Activated CD4-positive, alpha-beta T cell treated with anti-CD3 and anti-CD28 coated beads, Interleukin-2, amount 10 ng/mL, durations not matched to agents 24 days and 14 days (primary cell): ENCODE data around the gene LANCL2. TPM values are rescaled to one million over a fixed set of nuclear protein-coding genes. Genes with fewer than 3 reads are reported as not detected.

Experiments
- DNase-seq: peaks from one replicate; pipeline ENCODE4 v3.0.0; 2022
- H3K27ac Mint-ChIP-seq: one replicate; pipeline ENCODE4 v1.8.0; 2022; ENCODE audit warnings: mild to moderate bottlenecking, mixed read lengths
- H3K27me3 Mint-ChIP-seq: one replicate; pipeline ENCODE4 v1.8.0; 2022; ENCODE audit warnings: mixed read lengths
- H3K36me3 Mint-ChIP-seq: one replicate; pipeline ENCODE4 v1.8.0; 2022; ENCODE audit warnings: low read depth, mild to moderate bottlenecking, mixed read lengths
- H3K4me1 Mint-ChIP-seq: one replicate; pipeline ENCODE4 v1.8.0; 2021; ENCODE audit warnings: mixed read lengths
- H3K4me3 Mint-ChIP-seq: one replicate; pipeline ENCODE4 v1.8.0; 2022; ENCODE audit warnings: mild to moderate bottlenecking, moderate library complexity, mixed read lengths
- H3K9me3 Mint-ChIP-seq: one replicate; pipeline ENCODE4 v1.8.0; 2021; ENCODE audit warnings: mixed read lengths
- intact Hi-C: fragments of 100-400 bp; cut with micrococcal nuclease; formaldehyde crosslinking; loops from one replicate; pipeline ENCODE4 v1.15.1; 2023
- total RNA-seq: library from RNA; stranded (reverse); gene quantifications from 2 replicates; pipeline ENCODE4 v1.2.3, GENCODE V29; 2022

Gene LANCL2
- total RNA-seq, 1 donor from 2014 or later = 12.2 TPM

DNA sequence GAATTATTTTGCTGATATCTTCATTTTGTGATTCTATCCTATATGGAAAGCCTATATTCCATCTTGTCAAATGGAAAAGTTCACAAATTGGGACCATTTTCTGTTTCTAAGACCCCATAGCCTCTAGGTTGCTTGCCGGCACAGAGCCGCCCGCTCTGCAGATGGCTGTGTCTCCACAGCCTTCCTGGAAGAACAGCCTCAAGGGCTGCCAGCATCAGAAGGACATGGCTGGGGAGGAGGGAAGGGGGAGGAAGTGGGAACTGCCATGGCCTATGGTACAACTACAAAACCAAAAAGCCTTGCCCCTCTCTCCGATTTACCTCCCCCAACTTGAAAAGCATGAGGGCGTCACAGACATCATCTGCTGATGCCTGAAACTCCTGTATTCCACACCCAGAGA lies 75.9 kb downstream of the LANCL2 start:
- H3K36me3 Mint-ChIP-seq = no peaks in the 10 kb centered on the region
- intact Hi-C loops = no loop called here
- H3K27ac Mint-ChIP-seq = no peak overlapping the region
- no peaks in the 10 kb centered on the region for H3K27me3 Mint-ChIP-seq
- peak; percentile 46 for DNase-seq
- H3K4me1 Mint-ChIP-seq = peaks cover 21% of the 10 kb centered on the region
- no peaks in the 10 kb centered on the region for H3K9me3 Mint-ChIP-seq
- H3K4me3 Mint-ChIP-seq = no peak overlapping the region

DNA sequence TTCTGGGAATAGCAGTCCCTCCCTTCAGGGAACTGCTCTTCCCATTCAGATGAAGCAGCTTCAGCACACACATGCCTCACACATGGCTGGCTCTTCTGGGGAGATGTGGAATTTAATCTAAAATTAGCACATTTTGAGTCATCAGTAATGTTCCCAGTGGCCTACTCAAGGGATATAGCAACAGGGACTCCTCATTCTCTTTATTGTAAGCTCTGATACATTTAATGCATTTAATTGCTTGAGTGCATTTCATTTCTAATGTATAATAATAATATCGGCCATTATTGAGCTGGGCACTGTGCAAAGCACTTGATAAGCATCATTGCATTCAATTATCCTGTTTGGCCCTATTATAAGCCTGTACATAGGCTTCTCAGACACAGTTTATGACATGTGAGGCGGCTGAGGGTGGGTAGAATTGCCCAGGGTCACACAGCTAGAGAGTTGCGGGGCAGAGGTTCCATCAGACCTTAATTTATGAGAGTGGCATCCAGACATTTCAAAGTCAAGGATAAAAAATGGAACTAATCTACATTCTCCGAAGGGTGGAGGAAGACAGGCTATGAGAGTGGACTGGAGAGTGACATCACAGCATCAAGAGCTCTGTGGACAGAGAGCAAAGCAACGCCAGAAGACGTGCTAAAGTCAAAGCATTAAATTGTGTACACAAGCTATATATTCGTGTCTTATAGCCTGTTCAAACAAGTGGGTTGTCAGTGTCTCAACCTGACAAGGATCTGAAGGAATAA lies 76.8 kb downstream of the LANCL2 start:
- DNase-seq = peak; percentile 34
- Mint-ChIP-seq H3K36me3 (peaks cover 5% of the 10 kb centered on the region), H3K4me3 (no peak overlapping the region), H3K27ac (no peak overlapping the region), H3K9me3 (no peaks in the 10 kb centered on the region), H3K27me3 (no peaks in the 10 kb centered on the region), H3K4me1 (peaks cover 17% of the 10 kb centered on the region)
- intact Hi-C loops = no loop called here

GRCh38 chr7:55444786-55445185 lies 79.6 kb downstream of the LANCL2 start:
- Mint-ChIP-seq H3K4me1 (peaks cover 4% of the 10 kb centered on the region), H3K27me3 (no peaks in the 10 kb centered on the region), H3K36me3 (peaks cover 10% of the 10 kb centered on the region), H3K4me3 (no peak overlapping the region), H3K27ac (no peak overlapping the region), H3K9me3 (no peaks in the 10 kb centered on the region)
- no peak for DNase-seq
- intact Hi-C loops = no loop called here

GRCh38 chr7:55448526-55448925 lies 83.4 kb downstream of the LANCL2 start:
- no peak overlapping the region for H3K27ac Mint-ChIP-seq
- no peak for DNase-seq
- H3K9me3 Mint-ChIP-seq = no peaks in the 10 kb centered on the region
- no peak overlapping the region for H3K4me3 Mint-ChIP-seq
- H3K27me3 Mint-ChIP-seq = no peaks in the 10 kb centered on the region
- intact Hi-C loops = no loop called here
- H3K36me3 Mint-ChIP-seq = peaks cover 23% of the 10 kb centered on the region
- peaks cover 10% of the 10 kb centered on the region for H3K4me1 Mint-ChIP-seq

DNA sequence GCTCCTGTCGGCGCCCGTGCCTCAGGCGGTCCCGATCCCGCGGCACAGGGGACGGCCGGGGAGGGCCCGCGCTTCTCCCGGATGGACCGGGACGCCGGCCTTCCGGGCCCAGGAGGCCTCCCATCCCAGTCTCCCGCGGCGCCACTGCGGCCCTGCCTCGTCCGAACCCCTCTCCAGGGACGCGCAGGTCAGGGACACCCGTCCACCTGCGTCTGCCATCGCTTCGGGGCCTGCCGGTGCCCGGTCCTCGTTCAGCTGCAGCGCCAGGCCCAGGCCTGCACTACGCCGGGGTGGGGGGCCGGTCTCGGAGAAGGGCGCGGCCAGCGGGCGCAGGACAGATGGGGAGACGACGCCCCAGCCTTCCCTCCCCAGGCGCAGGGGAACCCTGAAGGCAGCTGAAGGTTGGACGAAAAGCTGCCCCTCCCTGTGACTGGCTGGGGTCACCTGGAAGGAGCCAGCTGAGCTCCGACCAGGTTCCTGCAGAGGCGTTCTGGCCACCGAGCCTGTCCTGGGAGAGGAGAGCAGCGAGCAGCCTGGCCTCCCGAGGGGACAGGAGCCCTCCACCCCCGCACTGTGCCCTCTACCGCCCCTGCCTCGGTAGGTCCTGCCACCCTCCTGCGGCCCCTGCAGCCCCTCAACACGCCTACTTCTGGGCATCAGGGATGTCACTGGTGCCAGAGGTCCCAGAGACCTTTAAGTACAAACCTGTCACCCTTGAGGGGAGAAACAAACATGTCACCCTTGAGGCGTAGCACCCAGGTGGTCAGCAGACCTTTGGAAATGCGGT lies 84.3 kb downstream of the LANCL2 start:
- Mint-ChIP-seq H3K9me3 (no peaks in the 10 kb centered on the region), H3K4me3 (no peak overlapping the region), H3K36me3 (peaks cover 25% of the 10 kb centered on the region), H3K27ac (no peak overlapping the region), H3K27me3 (no peaks in the 10 kb centered on the region), H3K4me1 (peaks cover 10% of the 10 kb centered on the region)
- intact Hi-C loops = no loop called here
- DNase-seq = no peak

GRCh38 chr7:55449992-55450535 lies 84.9 kb downstream of the LANCL2 start:
- no peak overlapping the region for H3K27ac Mint-ChIP-seq
- DNase-seq = no peak
- no peak overlapping the region for H3K4me3 Mint-ChIP-seq
- H3K36me3 Mint-ChIP-seq = peaks cover 30% of the 10 kb centered on the region
- peaks cover 13% of the 10 kb centered on the region for H3K4me1 Mint-ChIP-seq
- intact Hi-C loops = no loop called here
- no peaks in the 10 kb centered on the region for H3K27me3 Mint-ChIP-seq
- peaks cover 5% of the 10 kb centered on the region for H3K9me3 Mint-ChIP-seq

DNA sequence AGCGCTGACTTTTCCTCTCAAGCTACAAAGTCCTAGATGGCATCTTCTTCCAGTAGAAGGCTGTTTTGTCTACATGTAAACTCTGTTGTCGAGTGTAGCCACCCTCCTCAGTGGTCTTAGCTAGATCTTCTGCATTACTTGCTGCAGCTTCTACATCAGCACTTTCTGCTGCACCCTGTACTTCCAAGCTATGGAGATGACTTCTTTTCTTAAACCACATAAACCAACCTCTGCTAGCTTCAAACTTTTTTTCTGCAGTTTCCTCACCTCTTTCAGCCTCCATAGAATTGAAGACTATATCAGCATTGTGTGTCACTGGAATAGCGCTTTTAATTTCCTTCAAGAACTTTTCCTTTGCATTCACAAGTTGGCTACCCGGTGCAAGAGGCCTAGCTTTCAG lies 87.8 kb downstream of the LANCL2 start:
- Mint-ChIP-seq H3K4me1 (peaks cover 23% of the 10 kb centered on the region), H3K27me3 (no peaks in the 10 kb centered on the region), H3K36me3 (peaks cover 43% of the 10 kb centered on the region), H3K4me3 (no peak overlapping the region), H3K9me3 (peaks cover 9% of the 10 kb centered on the region), H3K27ac (no peak overlapping the region)
- no peak for DNase-seq
- intact Hi-C loops = no loop called here

- intact Hi-C loops = no loop called here
- Mint-ChIP-seq H3K4me1 (peaks cover 32% of the 10 kb centered on the region), H3K27me3 (no peaks in the 10 kb centered on the region), H3K9me3 (peaks cover 27% of the 10 kb centered on the region), H3K36me3 (peaks cover 64% of the 10 kb centered on the region), H3K4me3 (no peak overlapping the region), H3K27ac (no peak overlapping the region)
- DNase-seq = no peak
These were observed 92.7 kb downstream of the LANCL2 start for GRCh38 chr7:55457801-55458200.

DNA sequence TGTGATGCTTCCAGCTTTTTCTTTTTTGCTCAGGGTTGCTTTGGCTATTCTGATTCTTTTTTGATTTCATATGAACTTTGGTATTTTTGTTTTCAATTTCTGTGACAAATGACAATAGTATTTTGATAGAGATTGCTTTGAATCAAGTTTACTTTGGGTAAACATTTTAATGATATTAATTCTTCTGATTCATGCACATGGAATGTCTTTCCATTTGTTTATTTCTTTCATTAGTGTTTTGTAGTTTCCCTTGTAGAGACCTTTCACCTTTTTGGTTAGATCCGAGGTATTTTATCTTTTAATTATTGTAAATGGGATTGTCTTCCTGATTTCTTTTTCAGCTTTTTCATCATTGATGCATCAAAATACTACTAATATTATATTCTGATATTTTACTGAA lies 93.2 kb downstream of the LANCL2 start:
- no peak for DNase-seq
- no peak overlapping the region for H3K27ac Mint-ChIP-seq
- peaks cover 31% of the 10 kb centered on the region for H3K9me3 Mint-ChIP-seq
- intact Hi-C loops = no loop called here
- no peaks in the 10 kb centered on the region for H3K27me3 Mint-ChIP-seq
- H3K36me3 Mint-ChIP-seq = peaks cover 65% of the 10 kb centered on the region
- H3K4me1 Mint-ChIP-seq = peaks cover 31% of the 10 kb centered on the region
- no peak overlapping the region for H3K4me3 Mint-ChIP-seq

DNA sequence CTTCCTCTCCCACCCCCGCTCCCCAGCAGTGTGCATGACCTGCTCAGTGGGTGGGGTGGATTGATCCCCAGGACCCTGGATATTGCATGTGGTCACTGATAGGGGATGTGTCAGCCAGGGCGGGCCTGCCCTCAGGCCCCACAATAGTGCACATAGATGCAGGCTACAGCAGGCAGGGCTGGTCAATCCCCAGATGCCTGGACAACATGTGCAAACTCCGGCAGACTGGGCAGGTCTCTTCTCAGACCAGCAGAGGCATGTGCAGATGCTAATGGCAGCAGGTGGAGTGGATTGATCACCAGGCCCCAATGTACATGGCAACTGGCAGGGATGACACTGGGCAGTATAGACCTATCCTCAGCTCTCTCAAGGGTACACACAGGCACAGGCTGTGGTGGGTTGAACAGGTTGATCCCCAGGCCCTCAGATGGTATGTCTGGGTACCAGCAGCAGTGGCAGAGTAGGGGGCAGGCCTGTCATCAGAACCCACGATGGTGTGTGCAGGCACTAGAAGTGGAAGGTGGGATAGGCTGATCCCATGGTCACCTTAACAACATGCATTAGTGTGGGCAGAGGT lies 98.6 kb downstream of the LANCL2 start:
- Mint-ChIP-seq H3K27ac (no peak overlapping the region), H3K9me3 (peaks cover 25% of the 10 kb centered on the region), H3K36me3 (peaks cover 81% of the 10 kb centered on the region), H3K4me1 (peaks cover 33% of the 10 kb centered on the region), H3K4me3 (no peak overlapping the region), H3K27me3 (no peaks in the 10 kb centered on the region)
- intact Hi-C loops = no loop called here
- DNase-seq = no peak

GRCh38 chr7:55464422-55464821 lies 99.3 kb downstream of the LANCL2 start:
- intact Hi-C loops = no loop called here
- Mint-ChIP-seq H3K27me3 (no peaks in the 10 kb centered on the region), H3K27ac (no peak overlapping the region), H3K4me3 (no peak overlapping the region), H3K4me1 (peaks cover 36% of the 10 kb centered on the region), H3K36me3 (peaks cover 75% of the 10 kb centered on the region), H3K9me3 (peaks cover 22% of the 10 kb centered on the region)
- DNase-seq = no peak

- H3K4me1 Mint-ChIP-seq = peaks cover 46% of the 10 kb centered on the region
- H3K4me3 Mint-ChIP-seq = no peak overlapping the region
- no peak overlapping the region for H3K27ac Mint-ChIP-seq
- H3K36me3 Mint-ChIP-seq = peaks cover 70% of the 10 kb centered on the region
- H3K9me3 Mint-ChIP-seq = peaks cover 19% of the 10 kb centered on the region
- no peak for DNase-seq
- H3K27me3 Mint-ChIP-seq = no peaks in the 10 kb centered on the region
- intact Hi-C loops = no loop called here
These were observed 100.6 kb downstream of the LANCL2 start for GRCh38 chr7:55465691-55466090.

- Mint-ChIP-seq H3K27me3 (no peaks in the 10 kb centered on the region), H3K4me3 (no peak overlapping the region), H3K27ac (no peak overlapping the region), H3K36me3 (peaks cover 63% of the 10 kb centered on the region), H3K9me3 (peaks cover 9% of the 10 kb centered on the region), H3K4me1 (peaks cover 41% of the 10 kb centered on the region)
- DNase-seq = peak; percentile 52
- intact Hi-C loops = no loop called here
These were observed 102.0 kb downstream of the LANCL2 start for GRCh38 chr7:55467047-55467593.

GRCh38 chr7:55468495-55468894 lies 103.4 kb downstream of the LANCL2 start:
- peaks cover 54% of the 10 kb centered on the region for H3K36me3 Mint-ChIP-seq
- peaks cover 1% of the 10 kb centered on the region for H3K9me3 Mint-ChIP-seq

More at GRCh38 chr7:55468495-55468894, 103.4 kb downstream of the LANCL2 start:
- H3K4me3 Mint-ChIP-seq = peak overlapping the region; percentile 39
- peaks cover 37% of the 10 kb centered on the region for H3K4me1 Mint-ChIP-seq
- no peaks in the 10 kb centered on the region for H3K27me3 Mint-ChIP-seq
- peak; percentile 54 for DNase-seq
- peak overlapping the region; percentile 80 for H3K27ac Mint-ChIP-seq
- intact Hi-C loops = loop anchor here (2.0 kb wide), 1 partner anchor 66 kb away; no protein-coding TSS in a partner anchor
